HG02678 (cell line): Measurements from ENCODE around the gene PCNX1.
A peak's percentile ranks its signal among the peaks of the same experiment; 100 is the strongest.
"Not testable (repeated sequence)": the region's sequence is repeated elsewhere in the genome, so short reads cannot be mapped to it uniquely, and the experiment has no call there.

Experiments used
- ATAC-seq: cut with Tn5 transposase; IDR thresholded peaks from one replicate; pipeline ENCODE4 v1.9.1; 2021; ENCODE audit warnings: mild to moderate bottlenecking, moderate library complexity; ENCODE audit not compliant: unreplicated experiment

The PCNX1 gene

DNA sequence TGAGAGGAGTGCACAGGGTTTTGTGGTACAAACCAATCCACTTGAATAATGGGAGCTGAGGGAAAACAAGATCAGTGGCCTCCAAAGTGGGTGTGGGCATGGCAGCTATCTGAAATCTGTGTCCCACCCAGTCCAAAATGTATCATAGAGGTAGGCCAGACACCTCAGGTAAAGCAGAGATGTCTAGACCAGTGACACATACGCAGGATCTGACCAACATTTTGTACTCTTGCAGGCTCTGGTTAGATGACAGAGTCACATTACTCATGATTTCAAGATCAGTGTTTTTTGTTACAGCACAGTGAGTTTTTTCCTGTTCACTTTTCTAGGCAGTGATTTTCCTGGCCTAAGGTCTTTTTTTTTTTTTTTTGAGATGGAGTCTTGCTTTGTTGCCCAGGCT, 211.8 kb downstream of the PCNX1 start:
- no peak for ATAC-seq

DNA sequence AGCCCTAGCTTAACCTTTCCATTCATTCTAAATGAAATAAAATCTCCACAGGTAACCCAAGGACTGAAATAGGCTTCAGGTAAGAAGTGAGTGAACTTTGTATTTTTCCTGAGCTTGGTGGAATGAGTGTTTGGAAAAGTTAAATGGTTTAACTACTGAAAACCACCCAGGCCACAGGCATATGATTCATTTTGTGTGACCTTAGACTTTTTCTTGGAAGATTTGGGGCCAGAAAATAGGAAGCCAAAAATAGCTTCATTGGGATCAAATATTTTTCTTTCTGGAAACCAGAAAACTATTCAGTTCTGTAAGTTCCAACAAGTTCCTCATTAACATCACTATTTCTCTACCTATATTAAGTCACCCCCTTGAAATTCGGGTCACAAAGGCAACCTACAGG, 212.6 kb downstream of the PCNX1 start:
- ATAC-seq: no peak

DNA sequence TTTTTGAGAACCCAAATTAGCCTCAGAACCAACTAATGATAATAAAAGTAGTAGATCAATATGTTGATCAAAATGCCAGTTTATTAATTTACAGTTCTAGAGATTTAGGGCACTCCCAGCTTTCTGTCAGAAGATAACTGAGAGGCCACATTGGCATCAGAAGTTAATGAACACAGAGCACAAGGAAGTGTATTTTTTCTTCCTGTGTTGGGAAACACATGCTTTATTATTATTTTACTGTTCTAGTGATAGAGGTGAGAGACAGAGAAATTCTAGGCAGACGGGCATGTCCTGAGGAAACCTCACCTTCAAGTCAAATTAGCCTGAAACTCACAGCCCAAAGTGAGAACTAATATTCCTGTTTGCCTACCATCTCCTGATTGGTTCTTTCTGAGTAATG, 213.7 kb downstream of the PCNX1 start:
- ATAC-seq: no peak

DNA sequence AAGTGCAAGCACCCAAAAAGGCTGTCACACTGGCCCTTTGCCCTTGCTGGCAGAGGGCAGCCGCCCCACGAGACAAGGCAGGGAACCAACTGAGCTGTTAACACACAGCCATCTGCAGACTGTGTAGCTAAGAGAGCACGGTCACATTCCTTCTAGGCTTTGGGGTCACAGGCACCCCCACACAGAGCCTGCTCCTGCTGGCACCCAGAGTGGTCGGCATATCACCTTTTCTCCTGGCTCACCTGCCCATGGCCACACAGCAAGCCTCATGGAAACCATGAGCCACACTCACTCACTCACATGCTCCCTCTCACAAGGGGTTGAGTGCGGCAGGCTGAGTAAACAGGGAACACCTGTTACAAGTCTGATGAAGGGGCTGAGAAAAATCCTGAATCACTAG, 214.5 kb downstream of the PCNX1 start:
- no peak for ATAC-seq

DNA sequence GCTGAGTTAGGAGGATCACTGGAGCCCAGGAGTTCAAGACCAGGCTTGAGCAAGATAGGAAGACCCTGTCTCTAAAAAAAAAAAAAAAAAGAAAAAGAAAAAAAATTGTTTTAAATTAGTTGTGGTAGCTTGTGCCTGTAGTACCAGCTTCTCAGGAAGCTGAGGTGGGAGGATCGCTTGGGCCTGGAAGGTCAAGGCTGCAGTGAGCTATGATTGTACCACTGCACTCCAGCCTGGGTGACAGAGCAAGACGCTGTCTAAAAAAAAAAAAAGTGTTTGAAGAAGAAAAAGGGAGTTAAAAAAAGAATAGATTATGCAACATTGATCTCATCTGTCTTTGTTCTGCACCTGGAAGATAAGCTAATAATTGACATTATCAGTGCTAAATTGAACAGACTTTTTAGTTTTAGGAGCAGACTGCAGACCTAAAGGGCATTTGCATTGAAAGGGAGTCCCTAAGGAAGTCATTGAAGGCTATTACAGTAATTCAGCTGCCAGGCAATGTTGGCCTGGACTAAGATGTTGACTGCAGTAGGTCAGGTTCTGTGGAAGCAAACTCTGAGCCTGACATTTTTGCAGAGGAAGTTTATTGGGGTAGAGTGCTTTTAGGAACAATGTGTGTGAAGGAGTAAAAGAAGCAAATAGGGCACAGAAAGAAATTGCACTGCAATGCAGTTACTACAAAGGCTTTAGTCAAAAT, 215.8 kb downstream of the PCNX1 start:
- no peak for ATAC-seq

DNA sequence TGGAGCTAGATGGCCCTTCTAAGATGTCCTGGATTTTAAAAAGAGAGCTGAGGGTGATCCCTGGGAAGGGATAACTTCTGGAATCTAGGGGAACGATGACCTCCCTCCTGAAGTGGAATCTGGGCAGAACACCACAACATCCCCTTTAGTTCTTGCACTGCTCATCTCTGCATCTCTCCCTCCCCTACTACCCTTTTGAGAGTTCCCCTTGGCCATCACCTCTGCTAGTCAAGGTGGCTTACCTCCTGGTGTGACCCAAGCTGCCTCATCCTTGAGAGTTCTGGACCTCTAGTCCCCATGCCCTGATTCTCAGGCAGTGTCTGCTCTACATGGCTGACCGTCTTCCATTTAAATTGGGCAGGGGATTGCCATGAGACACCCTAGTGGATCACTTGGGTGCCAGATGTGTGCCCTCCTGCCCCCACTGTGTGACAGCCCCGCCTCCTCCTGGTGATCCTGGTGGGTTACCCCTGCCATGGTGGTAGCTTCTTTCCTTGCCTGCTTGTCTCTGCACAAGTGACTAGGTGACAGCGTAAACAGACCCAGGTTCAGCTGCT, 216.4 kb downstream of the PCNX1 start:
- no peak for ATAC-seq

DNA sequence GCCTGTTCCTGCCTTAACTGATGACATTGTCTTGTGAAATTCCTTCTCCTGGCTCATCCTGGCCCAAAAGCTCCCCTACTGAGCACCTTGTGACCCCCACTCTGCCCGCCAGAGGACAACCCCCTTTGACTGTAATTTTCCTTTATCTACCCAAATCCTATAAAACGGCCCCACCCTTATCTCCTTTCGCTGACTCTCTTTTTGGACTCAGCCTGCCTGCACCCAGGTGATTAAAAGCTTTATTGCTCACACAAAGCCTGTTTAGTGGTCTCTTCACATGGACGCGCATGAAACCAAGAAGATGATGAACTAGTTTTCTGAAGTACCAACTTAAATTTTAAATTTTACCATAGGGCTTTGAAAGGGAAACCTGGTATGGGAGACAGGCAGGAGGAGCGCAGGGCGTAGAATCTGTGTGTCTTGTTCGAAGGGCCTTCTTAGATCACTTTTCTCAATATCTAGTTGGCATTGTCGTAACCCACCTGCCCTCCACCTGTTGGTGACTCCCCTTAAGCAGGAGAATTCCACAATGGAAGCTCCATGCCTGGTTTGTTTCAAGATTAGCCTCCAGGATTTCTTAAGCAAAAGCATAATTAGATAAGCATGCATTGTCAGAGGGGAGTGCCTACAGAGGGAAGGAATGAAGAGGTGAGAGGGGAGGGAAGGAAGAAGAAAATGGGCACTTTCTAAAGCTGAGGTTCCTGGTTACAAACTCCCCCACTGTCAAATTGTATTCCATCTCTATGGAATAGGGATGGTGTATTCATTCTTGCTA, 222.6 kb downstream of the PCNX1 start:
- ATAC-seq: not testable (repeated sequence)

DNA sequence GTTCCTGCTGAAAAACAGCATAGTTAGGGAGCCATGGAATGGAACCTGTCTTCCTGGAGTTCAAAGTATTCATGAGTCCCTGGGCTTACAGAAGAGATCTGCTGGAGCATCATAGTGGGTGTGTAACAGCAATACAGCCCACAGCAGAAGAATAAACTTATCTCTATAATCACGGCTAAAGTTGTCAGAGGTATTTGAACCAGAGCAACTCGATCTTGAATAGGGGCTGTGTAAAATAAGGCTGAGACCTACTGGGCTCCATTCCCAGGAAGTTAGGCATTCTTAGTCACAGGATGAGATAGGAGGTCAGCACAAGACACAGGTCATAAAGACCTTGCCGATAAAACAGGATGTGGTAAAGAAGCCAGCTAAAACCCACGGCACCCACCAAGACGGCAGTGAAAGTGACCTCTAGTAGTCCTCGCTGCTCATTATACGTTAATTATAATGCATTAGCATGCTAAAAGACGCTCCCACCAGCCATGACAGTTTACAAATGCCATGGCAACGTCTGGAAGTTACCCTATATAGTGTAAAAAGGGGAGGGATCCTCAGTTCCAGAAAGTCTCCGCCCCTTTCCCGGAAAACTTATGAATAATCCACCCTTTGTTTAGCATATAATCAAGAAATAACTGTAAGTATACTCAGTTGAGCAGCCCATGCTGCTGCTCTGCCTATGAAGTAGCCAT, 223.4 kb downstream of the PCNX1 start:
- no peak for ATAC-seq

DNA sequence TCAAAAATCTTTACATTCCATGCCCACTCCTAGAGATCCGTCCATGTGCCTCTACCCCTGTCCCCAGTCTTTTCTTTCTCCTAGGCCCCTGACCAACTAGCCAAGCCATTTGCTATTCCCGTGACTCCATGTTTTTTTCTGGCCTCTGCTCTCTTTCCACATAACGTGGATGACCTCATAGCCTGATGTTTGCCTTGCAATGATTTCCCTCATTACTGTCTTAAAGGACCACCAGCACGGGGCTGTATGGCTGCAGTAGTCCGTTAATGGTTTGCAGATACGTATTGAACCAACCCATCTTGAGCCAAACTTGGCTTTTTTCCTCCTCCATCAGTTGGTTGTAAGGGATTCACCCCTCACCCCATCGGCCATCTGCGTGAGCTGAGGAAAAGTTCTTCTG, 226.0 kb downstream of the PCNX1 start:
- no peak for ATAC-seq

DNA sequence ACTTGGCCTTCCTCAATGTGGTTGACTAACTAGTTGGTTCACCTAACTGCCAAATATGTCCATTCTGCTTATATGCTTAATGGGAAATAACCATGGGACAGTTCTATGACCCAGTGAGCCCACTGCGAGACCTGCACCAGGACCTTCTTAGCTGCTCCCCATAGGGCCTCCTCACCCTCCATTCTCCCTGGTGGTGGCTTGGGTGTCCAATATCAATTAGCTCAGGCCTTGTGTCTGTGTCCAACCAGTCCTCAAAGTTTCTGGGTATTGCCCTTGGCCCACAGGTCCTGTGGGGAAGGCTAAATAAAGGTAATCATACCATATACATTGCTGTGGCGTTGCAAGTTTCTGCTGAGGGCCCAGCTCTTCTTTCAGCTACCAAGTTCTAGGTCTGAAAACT, 228.2 kb downstream of the PCNX1 start:
- no peak for ATAC-seq

DNA sequence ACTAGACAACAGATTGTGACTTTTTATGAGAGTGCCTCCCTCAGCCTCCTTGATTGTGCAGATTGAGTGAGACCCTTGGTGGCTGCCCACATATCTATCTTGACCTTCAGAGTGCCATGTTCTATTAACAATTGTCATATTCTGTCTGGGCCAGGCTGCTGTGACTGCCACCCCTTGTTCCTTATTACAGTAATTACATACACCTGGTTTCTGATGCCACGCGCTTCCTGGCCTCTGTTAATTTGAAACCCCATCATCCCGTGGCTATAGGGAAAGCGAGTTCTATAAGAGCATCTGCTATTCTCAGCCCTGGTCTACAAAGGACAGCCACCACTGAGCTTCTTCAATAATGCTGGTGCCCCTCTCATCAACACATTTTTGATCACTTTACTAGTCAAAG, 228.7 kb downstream of the PCNX1 start:
- no peak for ATAC-seq

DNA sequence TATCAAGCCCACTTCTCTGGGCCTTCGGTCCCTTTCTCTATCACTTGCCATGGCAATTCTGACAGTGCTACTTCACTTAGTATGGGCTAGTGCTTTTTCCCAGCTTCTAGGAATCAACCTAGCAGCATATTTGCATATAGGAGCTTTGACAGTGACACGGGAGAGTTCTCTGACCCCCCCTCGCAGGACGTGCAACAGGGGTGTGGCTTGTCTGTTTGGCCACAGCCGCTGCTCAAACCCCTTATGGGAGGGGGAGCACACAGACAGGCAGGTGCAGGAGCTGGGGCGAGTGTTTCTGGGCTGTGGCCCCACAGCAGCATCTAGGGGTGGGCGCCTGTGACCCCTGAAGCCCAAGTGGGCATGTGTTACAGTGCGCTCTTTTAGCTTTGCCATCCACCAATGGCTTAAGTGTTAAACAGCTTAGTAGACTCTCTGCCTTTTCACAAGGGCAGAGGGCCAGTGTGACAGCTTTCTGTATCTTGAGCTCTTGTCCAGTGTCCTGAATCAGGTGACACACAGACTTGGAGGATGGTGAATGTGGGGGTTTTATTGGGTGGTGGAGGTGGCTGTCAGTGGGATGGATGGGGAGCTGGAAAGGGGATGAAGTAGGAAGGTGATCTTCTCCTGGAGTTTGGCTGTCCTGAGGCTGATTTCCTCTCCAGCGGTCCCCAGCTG, 229.3 kb downstream of the PCNX1 start:
- no peak for ATAC-seq

DNA sequence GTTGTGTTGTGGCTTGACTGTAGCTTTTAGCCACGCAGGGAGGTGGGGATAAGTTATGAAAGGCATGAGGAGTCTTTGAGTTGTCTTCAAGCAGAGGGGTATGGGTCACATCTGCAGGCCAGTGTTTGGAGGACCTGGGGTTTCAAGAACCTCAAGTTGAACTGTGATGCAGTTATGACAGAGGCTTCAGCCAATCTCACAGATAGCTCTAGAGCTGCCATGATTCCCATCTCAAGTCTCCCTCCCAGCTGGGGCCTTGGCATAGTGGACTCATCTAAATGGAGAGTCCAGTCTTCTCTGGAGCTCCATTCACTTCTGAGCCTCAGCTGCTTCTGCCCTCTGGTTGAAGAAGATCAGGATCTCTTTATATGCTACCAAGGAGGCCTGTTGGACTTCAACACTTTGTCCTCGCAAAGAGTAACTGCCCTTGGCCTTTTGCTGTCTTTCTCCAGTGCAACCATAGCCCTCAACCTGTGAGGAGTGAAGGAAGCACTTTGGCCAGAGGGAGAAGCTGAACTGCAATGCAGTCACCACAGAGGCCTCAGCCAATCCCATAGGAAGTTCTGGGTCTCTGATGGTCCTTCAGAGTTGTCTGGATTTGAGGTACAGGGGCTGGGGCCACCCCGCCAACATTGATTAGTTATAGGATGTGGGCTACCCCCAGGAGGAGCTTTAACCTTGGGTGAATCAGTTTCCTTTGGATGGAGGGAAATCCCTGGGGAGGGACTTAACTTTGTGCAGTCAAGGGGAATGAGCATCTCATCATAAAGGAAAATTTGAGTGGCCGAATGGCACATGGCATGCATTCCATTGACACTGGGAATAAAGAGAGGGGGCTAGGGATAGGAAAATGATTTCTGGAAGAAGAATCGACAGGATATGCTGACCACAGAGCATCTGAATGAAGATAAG, 230.5 kb downstream of the PCNX1 start:
- no peak for ATAC-seq

DNA sequence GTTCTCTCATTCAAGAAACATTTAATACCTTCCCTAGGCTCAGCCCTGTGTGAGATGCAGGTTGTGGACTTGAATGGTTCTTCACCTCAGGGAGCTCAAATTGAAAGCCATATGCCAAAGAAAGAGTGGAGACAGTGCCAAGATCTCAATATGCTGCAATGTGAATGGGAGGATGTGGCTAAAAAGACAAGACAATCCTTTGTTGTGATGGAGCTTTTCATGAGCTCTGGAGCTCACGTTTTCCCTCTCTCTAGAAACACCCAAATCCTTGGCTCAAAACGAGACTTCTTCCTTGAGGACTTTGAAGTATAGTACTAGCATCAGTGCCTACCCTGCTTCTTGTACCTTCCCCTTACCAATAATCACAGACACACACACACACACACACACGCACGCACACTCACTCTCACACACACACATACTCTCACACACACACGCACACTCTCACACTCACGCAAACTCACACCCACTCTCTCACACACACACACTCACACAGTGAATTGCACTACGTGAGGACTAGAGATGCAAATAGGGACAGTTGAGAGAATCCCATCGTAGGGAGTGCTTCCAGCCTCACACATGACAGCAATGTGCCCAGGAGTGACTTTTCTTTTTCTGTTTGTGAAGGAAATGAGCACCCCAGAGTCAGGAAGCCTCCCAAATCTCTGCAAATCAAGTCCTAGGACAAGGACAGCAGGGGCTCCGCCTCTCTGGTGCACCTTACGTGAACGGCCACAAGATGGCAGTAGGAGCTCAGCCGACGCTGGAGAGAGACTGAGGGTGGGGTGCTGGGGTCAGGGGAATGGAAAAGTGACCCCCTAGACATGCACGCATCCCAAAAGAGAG, 231.4 kb downstream of the PCNX1 start:
- ATAC-seq: peak; percentile 46

DNA sequence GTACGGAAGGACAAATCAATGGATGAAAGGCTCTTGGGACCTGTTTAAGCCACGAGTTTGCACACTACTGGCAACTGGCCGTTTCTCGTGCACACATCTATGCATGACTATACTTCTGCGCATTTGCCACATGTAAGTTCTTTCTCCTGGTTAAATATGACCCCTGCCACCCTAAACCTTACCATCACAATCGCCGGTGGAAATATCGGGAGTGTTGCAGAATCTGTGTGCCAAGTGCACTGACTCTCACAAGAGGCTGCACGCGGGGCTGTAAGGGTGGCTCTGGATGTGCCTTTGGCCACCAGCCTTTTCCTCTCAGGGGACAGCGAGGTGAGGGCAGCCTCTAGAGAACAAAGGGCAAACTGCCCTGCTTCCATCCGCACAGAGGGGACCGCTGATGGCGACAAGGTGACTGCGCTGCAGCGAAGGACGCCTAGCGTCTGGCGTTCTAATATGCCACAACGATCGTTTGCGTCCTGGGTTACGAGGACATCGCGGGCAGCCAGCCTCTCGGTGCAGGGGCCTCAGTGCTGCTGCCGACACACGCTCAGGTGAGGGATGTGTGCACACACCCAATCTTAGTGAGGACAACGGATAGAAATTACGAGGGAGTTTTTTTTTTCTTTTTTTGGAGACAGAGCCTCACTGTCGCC, 232.2 kb downstream of the PCNX1 start:
- no peak for ATAC-seq

DNA sequence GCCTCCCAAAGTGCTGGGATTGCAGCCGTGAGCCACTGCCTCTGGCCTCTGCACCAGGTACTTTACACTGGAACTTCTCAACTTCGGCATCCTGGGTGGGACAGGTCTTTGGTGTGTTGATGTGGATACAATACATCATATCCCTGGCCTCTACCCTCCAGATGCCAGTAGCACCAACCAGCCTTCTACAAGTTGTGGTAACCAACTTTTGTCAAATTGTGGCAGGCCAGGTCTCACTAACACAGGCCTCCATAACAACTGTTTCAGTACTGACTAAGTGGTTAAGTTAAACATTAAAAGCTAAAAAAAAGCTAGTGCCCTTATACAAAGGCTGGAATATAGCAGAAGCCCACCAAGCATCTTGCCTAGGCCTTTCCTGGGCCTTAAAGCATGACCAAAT, 232.9 kb downstream of the PCNX1 start:
- ATAC-seq: no peak

DNA sequence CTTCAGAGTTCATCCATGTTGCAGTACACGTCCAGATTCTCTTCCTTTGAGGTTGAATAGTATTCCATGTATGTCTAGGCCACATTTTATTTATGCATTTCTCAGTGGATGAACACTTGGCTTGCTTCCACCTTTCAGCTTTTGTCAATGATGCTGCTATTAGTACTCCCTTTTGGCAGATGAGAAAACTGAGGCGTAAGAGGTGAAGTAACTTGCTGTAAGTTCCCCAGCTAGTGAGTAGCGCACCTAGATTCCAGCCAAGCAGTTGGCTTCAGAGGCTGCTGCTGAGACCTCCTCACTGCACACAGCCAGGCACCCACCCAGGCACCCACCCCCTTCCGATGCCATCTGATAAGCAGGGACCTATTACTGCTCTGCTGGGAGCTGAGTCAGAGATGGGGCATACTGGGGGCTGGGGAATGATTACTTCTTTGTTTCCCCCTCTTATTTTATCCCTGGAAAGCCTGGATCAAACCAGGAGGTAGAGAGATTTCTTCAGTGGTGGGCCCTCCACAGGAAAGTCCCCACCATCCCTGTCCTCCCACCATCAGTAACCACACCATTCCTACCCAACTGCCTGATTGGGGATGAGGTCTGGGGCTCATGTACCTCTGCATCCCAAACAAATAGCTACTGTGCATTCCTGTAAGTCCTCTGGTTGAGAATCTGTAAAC, 234.6 kb downstream of the PCNX1 start:
- ATAC-seq: no peak

DNA sequence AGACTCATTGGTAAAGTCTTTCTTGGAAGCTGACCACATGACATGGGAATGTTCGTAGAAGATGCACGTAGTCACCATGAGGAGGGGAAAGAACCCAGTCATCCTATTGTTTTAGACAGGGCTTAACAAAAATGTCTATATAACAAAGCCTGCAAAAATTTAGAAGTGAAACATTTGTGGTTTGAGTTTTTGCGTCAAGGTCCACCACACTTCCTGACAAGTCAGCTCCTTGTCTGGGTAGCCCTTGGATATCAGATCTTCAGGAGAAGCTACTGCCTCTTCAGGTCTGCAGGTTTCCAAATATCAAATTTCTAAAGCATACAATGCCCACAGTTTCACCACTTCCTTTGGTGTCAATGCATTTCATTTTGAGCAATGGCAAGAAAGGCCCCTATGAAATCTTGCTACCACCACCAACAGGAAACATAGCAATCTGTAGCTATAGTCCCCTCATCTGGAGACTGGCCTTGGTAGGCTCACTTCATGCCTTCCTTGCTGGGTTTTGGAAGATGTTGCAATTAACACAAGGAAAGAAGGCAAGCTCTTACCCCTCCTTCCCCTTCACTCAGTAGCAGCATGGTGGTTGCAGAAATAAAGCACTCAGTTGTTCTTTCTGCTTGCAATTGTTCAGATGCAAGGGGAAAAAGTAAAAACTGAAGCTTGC, 235.2 kb downstream of the PCNX1 start:
- no peak for ATAC-seq
